HG02763 (cell line): ENCODE results near the gene PLCL1.

Source experiments
- ATAC-seq: cut with Tn5 transposase; IDR thresholded peaks from one replicate; pipeline ENCODE4 v1.9.1; 2021; ENCODE audit warnings: mild to moderate bottlenecking, moderate library complexity; ENCODE audit not compliant: unreplicated experiment

The PLCL1 gene

GRCh38 chr2:197924483-197924882 is 120.1 kb downstream of the PLCL1 start:
- no peak for ATAC-seq

- no peak for ATAC-seq
Observed at GRCh38 chr2:197925204-197925603, 120.8 kb downstream of the PLCL1 start.

GRCh38 chr2:197925976-197926375 is 121.6 kb downstream of the PLCL1 start:
- no peak for ATAC-seq

GRCh38 chr2:197926673-197927072 is 122.3 kb downstream of the PLCL1 start:
- no peak for ATAC-seq

- ATAC-seq, result no peak
Observed at GRCh38 chr2:197927994-197928393, 123.6 kb downstream of the PLCL1 start.

GRCh38 chr2:197929008-197929885 is 124.9 kb downstream of the PLCL1 start:
- no peak for ATAC-seq

- ATAC-seq, result no peak
Observed at GRCh38 chr2:197929886-197930227, 125.5 kb downstream of the PLCL1 start.

GRCh38 chr2:197930570-197931278 is 126.3 kb downstream of the PLCL1 start:
- no peak for ATAC-seq

- no peak for ATAC-seq
Observed at GRCh38 chr2:197931661-197932312, 127.4 kb downstream of the PLCL1 start.

GRCh38 chr2:197932374-197932773 is 128.0 kb downstream of the PLCL1 start:
- ATAC-seq, result no peak

- ATAC-seq, result no peak
Observed at GRCh38 chr2:197934261-197934933, 130.0 kb downstream of the PLCL1 start.

- no peak for ATAC-seq
Observed at GRCh38 chr2:197934934-197935289, 130.5 kb downstream of the PLCL1 start.

- no peak for ATAC-seq
Observed at GRCh38 chr2:197937814-197938213, 133.4 kb downstream of the PLCL1 start.

GRCh38 chr2:197938555-197938954 is 134.2 kb downstream of the PLCL1 start:
- no peak for ATAC-seq

- ATAC-seq, result no peak
Observed at GRCh38 chr2:197939787-197940186, 135.4 kb downstream of the PLCL1 start.

- no peak for ATAC-seq
Observed at GRCh38 chr2:197940382-197940781, 136.0 kb downstream of the PLCL1 start.

GRCh38 chr2:197941715-197942114 is 137.3 kb downstream of the PLCL1 start:
- ATAC-seq, result no peak

GRCh38 chr2:197943731-197944130 is 139.3 kb downstream of the PLCL1 start:
- ATAC-seq, result no peak

GRCh38 chr2:197944416-197945096 is 140.2 kb downstream of the PLCL1 start:
- ATAC-seq, result no peak

GRCh38 chr2:197946562-197946961 is 142.2 kb downstream of the PLCL1 start:
- ATAC-seq, result no peak
